ENCODE measurements around the gene TFDP1.

The TFDP1 gene

GRCh38 chr13:113669231-113669754 lies 84.7 kb downstream of the TFDP1 start:
- no peak for DNase-seq

- DNase-seq, result no peak
Measured at GRCh38 chr13:113669755-113670341, 85.3 kb downstream of the TFDP1 start.

- no peak for DNase-seq
Measured at GRCh38 chr13:113670541-113670940, 86.0 kb downstream of the TFDP1 start.

- no peak for DNase-seq
Measured at GRCh38 chr13:113671066-113672001, 86.8 kb downstream of the TFDP1 start.

- DNase-seq, result no peak
Measured at GRCh38 chr13:113672002-113672651, 87.6 kb downstream of the TFDP1 start.
